NCI-H774 (cell line): ENCODE data around the gene KIF7.

ENCODE experiments used
- DNase-seq: peaks from one replicate; lab custom pipeline; 2025; lab: John Stamatoyannopoulos, UW

KIF7 gene

GRCh38 chr15:89670971-89671560, 15.8 kb upstream of the KIF7 start:
- DNase-seq = no peak

DNA sequence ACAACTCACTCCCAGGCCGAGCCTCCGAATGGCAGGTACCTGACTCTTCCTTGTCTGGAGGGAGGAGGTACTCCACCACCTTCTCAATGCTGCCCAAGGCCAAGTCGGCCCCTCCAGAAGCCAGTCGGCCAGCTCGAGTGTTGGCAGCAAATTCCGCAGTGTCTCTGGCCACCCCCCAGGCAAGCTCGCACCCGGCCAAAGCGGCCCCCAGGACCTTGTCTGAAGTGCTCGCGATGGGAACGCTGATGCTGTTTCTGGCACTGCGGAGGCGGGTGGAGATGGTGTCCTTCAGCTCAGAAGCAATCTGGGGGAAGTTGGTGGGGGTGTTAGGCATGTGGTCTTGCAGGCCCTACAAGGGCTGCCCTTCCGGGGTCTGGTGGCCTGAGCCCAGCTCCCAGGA, 14.7 kb upstream of the KIF7 start:
- DNase-seq = no peak

DNA sequence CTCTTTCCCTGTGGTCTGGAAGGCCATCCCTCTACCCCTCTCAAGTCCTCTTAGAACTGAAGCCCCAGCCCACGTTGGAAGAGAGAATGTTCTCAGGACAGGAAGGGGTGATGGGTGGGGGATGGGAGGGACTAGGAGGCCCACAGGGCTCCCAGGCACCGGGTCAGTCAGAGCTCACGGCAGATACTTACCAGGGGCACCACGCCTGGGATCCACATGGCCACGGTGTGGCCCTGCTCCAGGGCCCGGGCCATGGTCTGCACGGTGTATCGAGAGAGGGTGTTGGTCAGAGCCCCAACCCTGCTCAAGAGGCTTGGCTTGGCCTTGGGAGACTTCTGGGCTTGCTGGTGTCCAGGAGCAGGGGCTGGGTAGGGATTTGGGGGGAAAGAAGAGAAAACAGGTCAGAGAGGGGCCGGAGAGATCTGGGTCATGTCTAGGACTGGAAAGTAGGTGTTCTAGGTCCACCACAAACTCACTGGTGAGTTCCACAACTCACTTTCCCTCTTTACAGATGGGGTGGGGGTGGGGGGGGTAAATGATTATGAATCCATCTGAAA, 14.1 kb upstream of the KIF7 start:
- no peak for DNase-seq

DNA sequence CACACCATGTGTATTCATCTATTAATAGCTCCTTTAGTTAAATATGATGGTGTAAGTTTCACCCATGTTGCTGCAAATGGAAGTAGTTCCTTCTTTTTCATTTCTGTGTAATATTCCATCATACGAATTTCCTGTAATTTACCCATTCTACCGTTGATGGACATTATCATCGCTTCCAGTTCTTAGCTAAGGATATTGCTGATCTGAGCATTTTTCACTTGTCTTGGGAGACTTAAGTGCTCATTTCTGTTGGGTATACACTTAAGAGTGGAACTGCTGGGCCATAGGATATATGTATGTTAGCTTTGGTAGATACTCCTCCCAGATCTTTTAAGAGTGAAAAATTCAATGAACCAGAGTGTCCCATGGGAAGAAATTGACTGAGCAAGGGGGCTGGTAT, 12.9 kb upstream of the KIF7 start:
- DNase-seq = no peak

DNA sequence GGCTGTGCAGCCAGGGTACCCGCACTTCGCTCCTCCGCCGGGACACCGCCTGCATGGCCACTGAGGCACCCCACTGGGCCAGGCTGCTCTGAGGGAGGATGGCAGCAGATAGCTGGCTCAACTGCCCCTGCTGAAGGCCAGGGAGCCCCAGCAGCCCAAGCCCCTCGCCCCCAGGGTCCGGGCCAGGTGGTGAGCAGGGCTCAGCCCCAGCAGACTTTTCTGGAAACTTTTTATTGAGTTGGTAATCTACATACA, 12.4 kb upstream of the KIF7 start:
- DNase-seq = no peak

DNA sequence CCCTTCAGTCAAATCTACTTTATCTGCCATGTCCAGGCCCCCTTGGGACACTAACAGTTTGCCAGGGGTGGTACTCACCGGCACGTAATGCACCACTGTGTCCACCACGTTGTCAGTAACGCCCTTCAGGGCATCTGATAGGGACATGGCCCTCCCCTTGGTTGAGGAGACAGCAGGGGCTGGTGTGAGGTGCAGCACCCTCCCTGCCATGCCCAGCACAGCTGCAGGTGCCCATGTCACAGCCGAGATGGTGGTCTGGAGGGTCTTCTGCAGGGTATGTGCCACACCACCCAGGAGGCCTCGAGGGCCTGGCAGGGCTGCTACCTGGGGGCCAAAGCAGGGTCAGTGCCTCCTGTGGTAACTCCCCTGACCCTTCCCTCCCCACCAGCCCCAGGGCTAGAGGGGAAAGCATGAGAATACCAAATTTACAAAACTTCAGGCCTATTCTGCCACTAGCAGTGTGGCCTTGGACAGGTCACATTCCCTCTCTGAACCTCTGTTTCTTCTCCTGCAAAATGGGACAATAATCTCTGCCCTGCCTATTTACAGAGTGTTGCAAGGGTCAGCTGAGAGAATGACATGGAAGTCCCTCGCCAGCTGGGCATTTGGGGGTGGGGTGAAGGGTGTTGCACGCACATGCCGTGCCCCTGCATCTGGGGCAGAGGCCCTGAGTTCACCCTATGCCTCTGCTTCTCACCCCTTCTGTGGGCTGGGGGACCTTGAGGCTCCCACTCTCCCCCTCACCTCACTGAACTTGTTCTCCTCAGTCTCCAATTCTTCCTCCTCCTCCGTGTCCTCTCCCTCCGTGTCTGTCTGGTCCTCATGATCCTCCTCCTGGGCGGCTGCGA, 11.8 kb upstream of the KIF7 start:
- DNase-seq = no peak

DNA sequence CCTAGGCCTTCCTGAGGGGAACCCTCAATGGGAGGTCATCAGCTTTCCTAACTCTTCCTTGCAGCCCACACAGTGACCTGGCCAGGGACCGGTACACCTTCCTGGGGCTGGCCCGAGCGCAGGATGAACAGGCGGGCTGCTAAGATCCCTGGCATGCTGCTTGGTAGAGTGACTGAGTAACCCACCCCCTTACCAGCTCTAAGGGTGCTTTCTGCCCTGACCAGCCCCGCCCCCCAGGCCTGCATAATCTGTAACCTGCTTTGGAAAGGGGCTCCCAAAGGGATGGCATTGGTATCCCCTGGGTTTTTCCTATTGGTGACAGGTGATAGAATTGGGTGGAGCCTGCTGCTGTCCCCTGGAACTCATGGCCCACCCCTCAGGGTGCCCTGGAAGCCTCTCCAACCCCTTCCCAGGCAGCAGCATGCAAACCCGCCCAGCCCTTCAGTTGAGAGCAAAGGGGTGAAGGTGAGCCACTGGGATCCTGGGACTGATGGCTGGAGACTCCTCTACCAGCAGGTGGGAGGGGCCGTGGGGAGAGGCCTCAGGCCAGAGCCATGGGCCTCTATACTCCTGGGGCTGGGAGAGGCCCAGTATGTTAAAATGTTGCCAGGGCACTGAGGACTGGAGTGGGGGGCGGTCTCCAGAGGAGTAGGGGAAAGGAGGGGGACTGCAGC, 11.1 kb upstream of the KIF7 start:
- DNase-seq = no peak

DNA sequence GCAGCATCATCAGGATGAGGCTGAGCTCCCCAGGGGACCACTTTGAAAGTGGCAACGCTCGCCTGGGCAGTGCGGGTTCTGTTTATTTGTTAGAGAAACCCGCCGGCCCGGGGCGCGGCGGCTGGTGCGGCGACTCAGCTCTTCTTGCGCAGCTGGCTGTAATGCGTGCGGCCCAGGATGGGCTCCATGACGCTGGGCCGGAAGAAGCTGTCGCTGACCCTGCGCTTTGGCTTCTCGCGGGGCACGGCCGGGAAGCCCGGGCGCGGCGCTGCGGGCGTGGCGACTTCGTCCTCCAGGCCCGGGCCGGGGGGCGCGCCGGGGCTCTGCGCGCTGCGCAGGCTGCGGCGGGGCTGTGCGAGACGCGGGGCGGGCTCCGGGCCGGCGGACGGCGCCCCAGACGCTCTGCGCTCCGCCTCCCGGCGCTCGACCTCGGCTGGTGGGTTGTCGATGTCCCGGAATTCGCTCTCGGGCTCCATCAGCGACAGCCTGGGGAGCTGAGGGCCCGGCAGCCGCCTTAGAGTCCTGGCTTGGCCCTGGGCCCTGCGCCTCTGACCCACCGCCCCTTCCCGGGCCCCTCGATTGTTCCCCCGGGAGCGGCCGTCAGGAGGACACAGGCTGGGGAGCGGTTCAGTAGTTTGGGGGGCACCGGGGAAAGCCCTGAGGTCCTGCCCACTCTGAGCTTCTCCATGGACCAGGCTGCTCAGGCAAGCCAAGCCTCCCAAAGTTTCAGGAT, 10.3 kb upstream of the KIF7 start:
- DNase-seq = no peak

DNA sequence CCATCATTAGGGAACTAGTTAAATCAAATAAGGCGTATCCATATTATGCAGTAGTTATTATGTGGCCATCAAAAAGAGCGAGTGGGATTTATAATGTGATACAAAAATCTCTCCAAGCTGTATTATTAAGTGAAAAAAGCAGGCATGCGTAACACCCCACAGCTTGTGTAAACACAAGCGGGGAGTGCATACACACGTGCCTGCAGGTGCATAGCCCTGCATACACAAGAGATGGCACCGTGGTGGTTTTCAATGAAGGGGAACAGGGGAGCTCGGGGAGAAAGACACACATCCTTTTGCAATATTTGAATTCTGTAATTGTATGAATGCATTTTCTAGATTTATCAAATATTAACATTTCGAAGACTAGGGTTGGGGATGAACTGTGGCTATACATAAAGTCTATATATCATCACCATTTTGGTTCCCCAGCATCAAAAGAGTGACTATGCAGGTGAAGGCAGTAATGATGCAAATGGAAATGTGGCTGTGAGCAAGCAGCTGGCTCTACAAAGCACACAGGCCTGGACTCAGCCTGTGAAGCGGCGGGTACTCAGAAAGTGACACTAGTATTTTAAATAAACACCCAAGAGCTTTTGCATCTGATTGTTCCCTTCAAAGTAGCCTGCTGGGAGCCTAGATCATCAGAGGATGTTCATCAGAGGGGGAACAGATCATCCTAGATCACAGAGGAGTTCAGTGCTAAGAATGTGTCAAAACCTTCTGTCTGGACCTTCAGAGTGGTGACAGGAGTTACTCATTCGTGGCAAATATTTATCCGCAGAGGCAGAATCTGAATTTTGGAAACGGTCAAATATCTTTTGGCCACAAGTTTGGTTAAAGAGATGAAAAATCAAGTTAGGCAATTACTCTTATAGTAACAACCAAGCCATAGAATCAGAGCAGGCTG, 9.4 kb upstream of the KIF7 start:
- peak; percentile 7 for DNase-seq

GRCh38 chr15:89662893-89663626, 7.8 kb upstream of the KIF7 start:
- DNase-seq = no peak

DNA sequence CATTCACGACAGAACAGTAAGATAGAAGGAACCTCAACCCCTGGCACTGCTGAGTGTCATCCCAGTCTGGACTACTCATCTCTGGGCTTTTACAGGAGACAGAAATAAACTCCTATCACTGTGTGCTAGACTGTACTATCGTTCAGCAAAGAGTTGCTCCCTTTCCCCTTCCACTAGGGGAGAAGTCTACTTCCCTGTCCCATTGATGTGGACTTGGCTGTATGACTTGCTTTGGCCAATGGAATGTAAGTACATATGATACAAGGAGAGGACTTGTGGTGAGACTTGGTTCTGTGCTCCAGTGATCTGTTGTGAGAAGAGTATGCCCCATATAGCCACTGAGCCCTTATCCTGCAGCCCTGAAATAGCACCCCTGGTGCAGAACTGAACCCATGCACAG, 5.3 kb upstream of the KIF7 start:
- no peak for DNase-seq

GRCh38 chr15:89659295-89659694, 4.0 kb upstream of the KIF7 start:
- DNase-seq = no peak

DNA sequence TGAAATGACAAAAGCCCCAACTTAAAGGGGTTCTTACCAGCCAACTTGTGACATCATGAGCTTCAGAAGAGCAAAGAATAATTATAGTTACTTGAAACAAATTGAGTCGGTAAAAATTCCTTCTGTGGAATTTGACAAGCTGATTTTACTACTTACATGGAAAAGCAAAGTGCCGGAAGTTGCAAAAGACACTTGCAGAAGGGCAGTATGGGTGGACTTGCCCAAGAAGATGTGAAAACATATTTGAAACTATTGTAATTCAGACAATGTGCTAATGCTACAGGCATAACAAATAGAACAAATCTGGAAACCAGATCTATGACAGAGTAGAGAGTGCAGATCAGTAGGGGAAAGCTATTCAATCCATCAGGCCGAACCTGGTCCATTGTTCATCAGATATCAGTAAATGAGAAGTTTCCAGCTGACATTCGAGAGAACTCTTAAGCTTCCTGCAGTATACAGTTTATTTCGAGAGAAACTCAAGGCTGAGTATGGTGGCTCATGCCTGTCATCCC, 2.5 kb upstream of the KIF7 start:
- DNase-seq = no peak

DNA sequence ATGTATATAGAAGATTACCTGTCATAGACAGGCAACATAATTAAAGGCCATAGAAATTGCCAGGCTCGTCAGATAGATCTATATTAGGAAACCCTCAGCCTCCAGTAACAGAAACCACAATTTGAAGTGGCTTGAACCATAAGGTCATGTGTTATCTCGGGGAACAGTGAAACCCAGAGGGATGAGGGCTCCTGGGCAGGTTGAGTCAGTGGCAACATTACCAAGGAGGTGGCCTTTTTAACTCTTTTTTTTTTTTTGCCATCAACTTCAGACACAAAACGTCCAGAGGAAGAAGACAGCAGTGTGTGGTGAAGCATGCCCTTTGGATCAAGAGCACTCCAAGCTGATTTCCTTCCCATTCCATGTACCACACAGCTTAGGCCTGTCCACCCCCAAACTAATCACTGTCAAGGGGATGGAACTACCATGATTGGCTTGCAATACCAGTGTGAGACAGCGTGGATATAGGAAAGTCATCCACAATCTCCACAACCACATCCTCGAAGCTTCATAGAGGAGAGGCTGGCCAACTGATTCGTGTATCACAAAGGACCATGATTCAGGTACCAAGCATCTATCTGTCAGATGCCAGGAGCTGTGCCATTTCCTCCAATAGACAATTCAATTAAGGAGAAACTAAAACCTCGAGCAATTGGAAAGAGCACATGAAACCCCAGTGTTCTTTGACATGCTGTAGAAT, 999 bp upstream of the KIF7 start:
- no peak for DNase-seq

DNA sequence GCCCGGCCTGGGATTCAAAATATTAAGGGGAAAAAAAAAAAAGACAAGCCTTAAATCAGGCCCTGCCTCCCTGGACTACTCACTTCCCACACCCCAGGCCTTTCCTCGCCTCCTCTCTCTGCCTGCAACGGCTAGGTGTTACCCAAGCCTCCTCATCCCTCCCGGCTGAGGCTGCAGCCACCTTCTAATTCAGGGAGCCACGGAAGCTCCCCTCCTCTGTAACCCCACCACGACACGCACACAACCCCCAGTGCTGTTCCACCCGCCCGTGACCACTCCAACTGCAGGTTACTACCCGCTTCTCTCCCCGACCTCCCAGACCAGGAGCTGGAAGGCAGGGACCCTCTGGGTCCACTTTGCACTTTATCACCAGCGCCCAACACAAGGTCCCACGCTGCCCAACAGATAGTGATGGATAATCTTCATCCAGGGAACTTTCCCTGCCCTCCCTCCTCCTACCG, 936 bp downstream of the KIF7 start:
- DNase-seq = no peak

DNA sequence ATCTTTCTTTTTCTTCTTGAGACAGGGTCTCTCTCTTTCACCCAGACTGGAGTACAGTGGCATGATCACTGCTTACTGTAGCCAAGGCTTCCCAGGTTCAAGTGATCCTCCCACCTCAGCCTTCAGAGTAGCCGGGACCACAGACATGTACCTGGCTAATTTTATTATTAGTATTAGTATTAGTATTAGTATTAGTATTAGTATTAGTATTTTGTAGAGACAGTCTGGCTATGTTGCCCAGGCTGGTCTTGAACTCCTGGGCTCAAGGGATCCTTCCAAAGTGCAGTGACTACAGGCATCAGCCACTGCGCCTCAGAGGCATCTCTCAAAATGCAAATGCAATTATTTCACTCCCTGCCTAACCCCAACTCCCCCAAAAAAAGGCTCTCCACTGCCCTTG, 1.7 kb downstream of the KIF7 start:
- DNase-seq = no peak

DNA sequence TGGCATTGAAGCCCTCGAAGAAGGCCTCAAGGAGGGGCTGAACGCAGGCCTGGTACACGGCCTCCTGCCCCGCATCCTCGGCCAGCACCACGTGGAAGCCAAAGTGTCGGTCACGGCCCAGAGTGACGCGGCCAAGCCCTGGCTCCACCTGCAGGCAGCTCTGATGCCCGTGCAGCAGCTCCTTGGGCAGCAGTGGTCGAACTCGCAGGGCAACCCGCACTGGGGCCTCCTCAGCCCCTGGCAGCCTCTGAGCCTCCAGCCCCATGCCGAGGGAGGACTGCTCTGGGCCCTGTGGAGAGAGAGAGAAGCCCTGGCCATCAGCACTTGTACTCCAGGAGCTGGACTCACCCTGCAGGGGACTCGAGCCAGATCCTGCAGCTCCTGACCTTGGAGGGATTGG, 2.6 kb downstream of the KIF7 start:
- no peak for DNase-seq

DNA sequence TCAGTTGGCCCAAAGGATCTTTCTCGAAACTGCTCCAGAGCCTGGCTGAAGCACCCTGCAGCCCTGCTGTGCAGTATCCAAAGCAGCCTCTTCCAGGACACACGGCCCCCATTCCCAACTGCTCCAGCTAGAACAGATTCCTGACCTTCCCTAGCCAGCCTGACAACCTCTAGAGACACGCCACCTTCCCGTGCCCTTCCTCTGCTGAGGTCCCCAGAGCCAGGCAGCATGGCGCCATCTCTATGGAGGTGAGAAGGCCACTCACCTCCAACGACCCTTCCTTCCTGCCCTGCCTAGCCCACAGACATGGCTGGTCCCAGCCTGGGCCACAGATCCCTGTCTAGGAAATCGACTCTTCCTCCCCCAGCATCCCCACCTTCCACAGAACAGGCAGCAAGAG, 3.1 kb downstream of the KIF7 start:
- DNase-seq = no peak

GRCh38 chr15:89649716-89650115, 5.6 kb downstream of the KIF7 start:
- DNase-seq = no peak
